Mesendoderm (in vitro differentiated cells): ENCODE measurements around the gene VSTM2L.

Experiments
- DNase-seq: peaks from one replicate; pipeline ENCODE4 v3.0.0; 2013
- H2AK5ac ChIP-seq: 2 replicates; pipeline ENCODE4 v1.6.1; 2013; ENCODE audit warnings: low read length, inconsistent platforms
- H2BK120ac ChIP-seq: 2 replicates; pipeline ENCODE4 v1.6.1; 2013; ENCODE audit warnings: low read depth, mild to moderate bottlenecking, low read length, moderate library complexity, mixed read lengths
- H2BK15ac ChIP-seq: replicated peaks from 2 replicates; pipeline ENCODE4 v1.6.1; 2013; ENCODE audit warnings: low read depth, mild to moderate bottlenecking, moderate library complexity
- H2BK5ac ChIP-seq: 2 replicates; pipeline ENCODE4 v1.6.1; 2013; ENCODE audit warnings: low read length, inconsistent platforms
- H3K18ac ChIP-seq: 2 replicates; pipeline ENCODE4 v1.6.1; 2013; ENCODE audit warnings: mild to moderate bottlenecking, low read length, mixed read lengths
- H3K23ac ChIP-seq: one replicate; pipeline ENCODE4 v1.6.1; 2013; ENCODE audit warnings: low read length
- H3K27ac ChIP-seq: 2 replicates; pipeline ENCODE4 v1.5.1; 2013; ENCODE audit warnings: low read depth, mild to moderate bottlenecking, inconsistent platforms, low read length, moderate library complexity
- H3K27me3 ChIP-seq: 2 replicates; pipeline ENCODE4 v1.6.1; 2013; ENCODE audit warnings: low read length, control low read depth, mild to moderate bottlenecking, inconsistent platforms; ENCODE audit not compliant: insufficient read depth, poor library complexity
- H3K36me3 ChIP-seq: 2 replicates; pipeline ENCODE4 v1.6.1; 2013; ENCODE audit warnings: low read length, inconsistent platforms; ENCODE audit not compliant: control insufficient read depth, insufficient read depth
- H3K4ac ChIP-seq: one replicate; pipeline ENCODE4 v1.6.1; 2013; ENCODE audit warnings: low read depth, mild to moderate bottlenecking, low read length, moderate library complexity
- H3K4me1 ChIP-seq: 2 replicates; pipeline ENCODE4 v1.6.1; 2013; ENCODE audit warnings: low read depth, low read length, inconsistent platforms; ENCODE audit not compliant: control insufficient read depth
- H3K4me2 ChIP-seq: 2 replicates; pipeline ENCODE4 v1.6.1; 2013; ENCODE audit warnings: low read length
- H3K4me3 ChIP-seq: 2 replicates; pipeline ENCODE4 v1.5.1; 2013; ENCODE audit warnings: mild to moderate bottlenecking, low read length
- H3K56ac ChIP-seq: one replicate; pipeline ENCODE4 v1.6.1; 2013; ENCODE audit warnings: low read length
- H3K79me1 ChIP-seq: 2 replicates; pipeline ENCODE4 v1.6.1; 2013; ENCODE audit warnings: low read length, inconsistent platforms
- H3K79me2 ChIP-seq: 2 replicates; pipeline ENCODE4 v1.6.1; 2013; ENCODE audit warnings: mild to moderate bottlenecking, low read length; ENCODE audit not compliant: control insufficient read depth, insufficient read depth
- H3K9ac ChIP-seq: 2 replicates; pipeline ENCODE4 v1.6.1; 2013; ENCODE audit warnings: low read length, inconsistent platforms
- H4K5ac ChIP-seq: one replicate; pipeline ENCODE4 v1.6.1; 2013; ENCODE audit warnings: low read length
- H4K8ac ChIP-seq: one replicate; pipeline ENCODE4 v1.6.1; 2013; ENCODE audit warnings: low read depth, mild to moderate bottlenecking, control low read depth, low read length, moderate library complexity
- WGBS: extraction: QIAGEN DNeasy Blood & Tissue Kit; methylation state at CpG from one replicate; pipeline ENCODE4 v1.1.7; 2013; ENCODE audit warnings: low lambda C conversion rate, missing lambda C conversion rate; ENCODE audit not compliant: insufficient coverage; ENCODE audit errors: extremely low coverage; 5-methylcytosine and 5-hydroxymethylcytosine counted together

The VSTM2L gene

GRCh38 chr20:37869334-37869861, 33.5 kb upstream of the VSTM2L start:
- H2BK120ac ChIP-seq = no peak overlapping the region
- no peak overlapping the region for H3K23ac ChIP-seq
- no peak overlapping the region for H3K56ac ChIP-seq
- H3K4me2 ChIP-seq = no peak overlapping the region
- no peaks in the 10 kb centered on the region for H3K4me1 ChIP-seq
- WGBS = no CpG with 5 or more reads among the region's 6 CpGs
- no peaks in the 10 kb centered on the region for H3K36me3 ChIP-seq
- no peak overlapping the region for H2AK5ac ChIP-seq
- no peak overlapping the region for H3K9ac ChIP-seq
- no peaks in the 10 kb centered on the region for H3K79me2 ChIP-seq
- no peak overlapping the region for H4K8ac ChIP-seq
- no peak overlapping the region for H4K5ac ChIP-seq
- no peaks in the 10 kb centered on the region for H3K79me1 ChIP-seq
- H3K27ac ChIP-seq = no peak overlapping the region
- no peak overlapping the region for H3K4me3 ChIP-seq
- H3K27me3 ChIP-seq = no peaks in the 10 kb centered on the region
- no peak overlapping the region for H2BK5ac ChIP-seq
- no peak overlapping the region for H3K4ac ChIP-seq
- no peak for DNase-seq
- H3K18ac ChIP-seq = no peak overlapping the region
- H2BK15ac ChIP-seq = no peak overlapping the region

- Histone ChIP-seq H3K4me1 (no peaks in the 10 kb centered on the region), H3K79me2 (no peaks in the 10 kb centered on the region), H3K23ac (no peak overlapping the region), H3K4ac (no peak overlapping the region), H2BK5ac (no peak overlapping the region), H3K4me2 (no peak overlapping the region), H3K36me3 (no peaks in the 10 kb centered on the region), H4K5ac (no peak overlapping the region), H3K56ac (no peak overlapping the region), H2AK5ac (no peak overlapping the region), H3K4me3 (no peak overlapping the region), H3K18ac (no peak overlapping the region), H3K79me1 (no peaks in the 10 kb centered on the region), H3K27ac (no peak overlapping the region), H3K9ac (no peak overlapping the region), H3K27me3 (no peaks in the 10 kb centered on the region), H2BK15ac (no peak overlapping the region), H4K8ac (no peak overlapping the region), H2BK120ac (no peak overlapping the region)
- WGBS = no CpG with 5 or more reads among the region's 11 CpGs
- no peak for DNase-seq
These were observed 32.6 kb upstream of the VSTM2L start for GRCh38 chr20:37870294-37870693.

DNA sequence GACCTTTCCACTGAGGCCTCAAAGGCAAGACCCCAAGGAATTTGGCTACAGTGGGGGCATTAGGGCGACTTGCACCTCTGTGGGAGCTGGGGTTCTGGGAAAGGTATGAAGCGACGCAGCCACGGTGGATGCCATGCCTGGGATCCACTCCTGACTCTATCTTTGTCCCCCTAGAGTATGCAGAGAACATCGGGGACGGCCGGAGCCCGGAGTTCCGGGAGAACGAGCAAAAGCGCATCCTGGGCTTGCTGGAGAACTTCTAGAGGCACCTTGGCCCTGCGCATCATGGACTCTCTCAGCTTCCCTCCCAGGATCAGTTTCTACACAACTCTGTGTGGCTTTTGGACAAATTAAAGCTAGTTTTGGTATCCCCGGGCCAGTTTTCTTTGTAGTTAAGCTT, 31.2 kb upstream of the VSTM2L start:
- Histone ChIP-seq H2BK15ac (no peak overlapping the region), H4K5ac (no peak overlapping the region), H3K79me1 (no peaks in the 10 kb centered on the region), H3K27me3 (no peaks in the 10 kb centered on the region), H3K23ac (no peak overlapping the region), H3K4me3 (no peak overlapping the region), H3K18ac (no peak overlapping the region), H2AK5ac (no peak overlapping the region), H2BK5ac (no peak overlapping the region), H3K4ac (no peak overlapping the region), H3K4me1 (no peaks in the 10 kb centered on the region), H3K4me2 (no peak overlapping the region), H3K9ac (no peak overlapping the region), H3K56ac (no peak overlapping the region), H3K27ac (no peak overlapping the region), H3K36me3 (no peaks in the 10 kb centered on the region), H4K8ac (no peak overlapping the region), H2BK120ac (no peak overlapping the region), H3K79me2 (no peaks in the 10 kb centered on the region)
- WGBS = no CpG with 5 or more reads among the region's 13 CpGs
- no peak for DNase-seq

- no peak overlapping the region for H3K56ac ChIP-seq
- no peaks in the 10 kb centered on the region for H3K36me3 ChIP-seq
- H3K27ac ChIP-seq = no peak overlapping the region
- no peak overlapping the region for H3K18ac ChIP-seq
- no peak for DNase-seq
- H2AK5ac ChIP-seq = no peak overlapping the region
- H4K5ac ChIP-seq = no peak overlapping the region
- H3K9ac ChIP-seq = no peak overlapping the region
- H3K79me1 ChIP-seq = no peaks in the 10 kb centered on the region
- H3K4me1 ChIP-seq = no peaks in the 10 kb centered on the region
- no peak overlapping the region for H2BK120ac ChIP-seq
- no CpG with 5 or more reads among the region's 9 CpGs for WGBS
- no peak overlapping the region for H3K23ac ChIP-seq
- H4K8ac ChIP-seq = no peak overlapping the region
- no peak overlapping the region for H3K4me3 ChIP-seq
- no peak overlapping the region for H3K4ac ChIP-seq
- no peak overlapping the region for H3K4me2 ChIP-seq
- no peak overlapping the region for H2BK15ac ChIP-seq
- H3K27me3 ChIP-seq = no peaks in the 10 kb centered on the region
- H2BK5ac ChIP-seq = no peak overlapping the region
- H3K79me2 ChIP-seq = no peaks in the 10 kb centered on the region
These were observed 30.8 kb upstream of the VSTM2L start for GRCh38 chr20:37872161-37872560.

DNA sequence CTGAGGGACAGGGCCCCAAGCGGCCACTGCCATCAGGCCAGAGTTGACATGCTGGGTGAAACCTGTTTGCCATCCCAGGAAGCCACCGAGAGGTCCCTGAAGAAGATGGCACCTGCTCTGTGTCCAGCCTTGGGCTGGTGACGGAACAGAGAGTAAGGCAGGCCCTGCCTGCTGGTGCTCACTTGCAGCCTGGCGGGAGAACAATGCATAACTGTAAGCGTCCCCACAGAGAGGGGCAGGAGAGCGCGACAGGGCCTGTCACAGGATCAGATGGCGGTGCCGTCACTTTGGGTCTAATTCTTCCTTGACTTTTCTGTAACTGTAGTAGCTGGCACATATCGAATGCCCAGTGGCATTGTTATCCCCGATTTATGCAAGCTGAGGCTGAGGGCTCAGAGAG, 29.0 kb upstream of the VSTM2L start:
- Histone ChIP-seq H4K8ac (no peak overlapping the region), H3K4me3 (no peak overlapping the region), H3K4me1 (no peaks in the 10 kb centered on the region), H3K23ac (no peak overlapping the region), H3K36me3 (no peaks in the 10 kb centered on the region), H3K79me2 (no peaks in the 10 kb centered on the region), H3K79me1 (no peaks in the 10 kb centered on the region), H3K27me3 (no peaks in the 10 kb centered on the region), H3K9ac (no peak overlapping the region), H2AK5ac (no peak overlapping the region), H2BK15ac (no peak overlapping the region), H4K5ac (no peak overlapping the region), H3K27ac (no peak overlapping the region), H3K4ac (no peak overlapping the region), H3K4me2 (no peak overlapping the region), H2BK120ac (no peak overlapping the region), H3K18ac (no peak overlapping the region), H2BK5ac (no peak overlapping the region), H3K56ac (no peak overlapping the region)
- WGBS = no CpG with 5 or more reads among the region's 11 CpGs
- no peak for DNase-seq

DNA sequence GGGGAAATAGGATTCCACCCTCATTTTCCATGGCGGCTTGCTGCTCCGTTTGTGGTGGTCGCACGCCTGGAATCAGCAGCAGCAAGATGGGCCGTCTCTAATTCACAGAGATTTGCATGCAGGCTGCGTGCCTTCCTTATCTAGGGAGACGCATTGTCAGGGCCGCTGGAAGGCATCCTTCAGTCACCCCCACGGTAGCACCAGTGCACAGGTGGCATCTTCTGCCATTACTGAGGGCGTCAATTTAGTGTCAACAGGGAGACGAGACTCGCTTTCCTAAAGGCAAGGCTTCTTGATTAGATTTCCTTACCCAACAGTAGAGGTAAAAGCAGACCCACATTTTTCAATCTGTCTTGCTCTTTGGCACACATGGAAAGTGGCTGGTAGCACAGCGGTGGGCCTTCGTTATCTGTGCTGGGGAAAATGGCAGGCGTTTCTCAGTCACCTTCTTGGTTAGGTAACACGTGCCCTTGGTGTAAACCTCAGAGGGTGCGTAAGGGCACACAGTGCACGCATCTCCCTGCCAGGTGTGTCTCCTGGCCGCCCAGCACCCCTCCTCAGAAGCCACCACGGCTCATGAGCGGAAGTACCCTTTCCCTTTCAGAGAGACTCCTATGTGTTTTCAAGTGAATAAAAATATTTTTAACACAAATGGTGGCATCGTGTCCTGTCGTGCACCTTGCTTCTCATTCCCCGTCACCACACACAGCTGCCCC, 27.3 kb upstream of the VSTM2L start:
- no peak overlapping the region for H3K4me3 ChIP-seq
- H3K79me1 ChIP-seq = no peaks in the 10 kb centered on the region
- no peaks in the 10 kb centered on the region for H3K79me2 ChIP-seq
- no peak overlapping the region for H2BK5ac ChIP-seq
- no peak overlapping the region for H3K18ac ChIP-seq
- H3K4me1 ChIP-seq = no peaks in the 10 kb centered on the region
- no peak overlapping the region for H4K5ac ChIP-seq
- H3K4ac ChIP-seq = no peak overlapping the region
- no peak overlapping the region for H2AK5ac ChIP-seq
- no peaks in the 10 kb centered on the region for H3K36me3 ChIP-seq
- H3K27ac ChIP-seq = no peak overlapping the region
- H2BK120ac ChIP-seq = no peak overlapping the region
- H3K23ac ChIP-seq = no peak overlapping the region
- no peak for DNase-seq
- H3K4me2 ChIP-seq = no peak overlapping the region
- no peak overlapping the region for H3K9ac ChIP-seq
- no peak overlapping the region for H3K56ac ChIP-seq
- no CpG with 5 or more reads among the region's 24 CpGs for WGBS
- H4K8ac ChIP-seq = no peak overlapping the region
- H2BK15ac ChIP-seq = no peak overlapping the region
- no peaks in the 10 kb centered on the region for H3K27me3 ChIP-seq
